Measurements from ENCODE around the gene CCDC127. TPM values are rescaled to one million over a fixed set of nuclear protein-coding genes. Genes with fewer than 3 reads are reported as not detected.
"Not testable (repeated sequence)": the region's sequence is repeated elsewhere in the genome, so short reads cannot be mapped to it uniquely, and the experiment has no call there.

The CCDC127 gene
- 1.4 TPM for total RNA-seq

- Histone ChIP-seq H3K4me3 (ENCODE audit: low read length) (peak within 1 kb of the TSS; percentile 89), H3K4me1 (ENCODE audit: insufficient read depth, low read length) (peaks cover 26% of the 10 kb centered on the region)
Measured at GRCh38 chr5:217494-218456, at the start of gene CCDC127, which contains the start of gene SDHA. CCDC127 (minus strand) TSS chr5:218153; CDS start chr5:216849, 1,304 bp downstream. SDHA (plus strand) TSS chr5:218320; CDS start chr5:218356, 36 bp downstream.

GRCh38 chr5:267716-268115, 49.8 kb upstream of the CCDC127 start:
- H3K9me3 ChIP-seq (ENCODE audit: low read depth, low read length) = no peaks in the 10 kb centered on the region
- no peaks in the 10 kb centered on the region for H3K27me3 ChIP-seq (ENCODE audit: insufficient read depth, low read length)
- peaks cover 9% of the 10 kb centered on the region for H3K4me1 ChIP-seq (ENCODE audit: insufficient read depth, low read length)
- no peak overlapping the region for H3K4me3 ChIP-seq (ENCODE audit: low read length)

More at GRCh38 chr5:217494-218456, at the start of gene CCDC127, which contains the start of gene SDHA:
- H3K27me3 ChIP-seq (ENCODE audit: insufficient read depth, low read length); H3K9me3 ChIP-seq (ENCODE audit: low read depth, low read length): not testable (repeated sequence)

GRCh38 chr5:266311-267026, 48.5 kb upstream of the CCDC127 start:
- not testable (repeated sequence) for H3K27me3 ChIP-seq (ENCODE audit: insufficient read depth, low read length); H3K9me3 ChIP-seq (ENCODE audit: low read depth, low read length); H3K4me1 ChIP-seq (ENCODE audit: insufficient read depth, low read length); H3K4me3 ChIP-seq (ENCODE audit: low read length)

GRCh38 chr5:264338-264737, 46.4 kb upstream of the CCDC127 start:
- Histone ChIP-seq H3K4me1 (ENCODE audit: insufficient read depth, low read length) (no peaks in the 10 kb centered on the region), H3K4me3 (ENCODE audit: low read length) (no peak overlapping the region), H3K27me3 (ENCODE audit: insufficient read depth, low read length) (no peaks in the 10 kb centered on the region), H3K9me3 (ENCODE audit: low read depth, low read length) (no peaks in the 10 kb centered on the region)

- H3K9me3 ChIP-seq (ENCODE audit: low read depth, low read length); H3K27me3 ChIP-seq (ENCODE audit: insufficient read depth, low read length); H3K4me3 ChIP-seq (ENCODE audit: low read length); H3K4me1 ChIP-seq (ENCODE audit: insufficient read depth, low read length): not testable (repeated sequence)
Measured at GRCh38 chr5:263275-263974, 45.5 kb upstream of the CCDC127 start.

GRCh38 chr5:257148-257547, 39.2 kb upstream of the CCDC127 start:
- no peaks in the 10 kb centered on the region for H3K27me3 ChIP-seq (ENCODE audit: insufficient read depth, low read length)
- no peaks in the 10 kb centered on the region for H3K9me3 ChIP-seq (ENCODE audit: low read depth, low read length)
- no peak overlapping the region for H3K4me3 ChIP-seq (ENCODE audit: low read length)
- H3K4me1 ChIP-seq (ENCODE audit: insufficient read depth, low read length) = no peaks in the 10 kb centered on the region

- H3K4me1 ChIP-seq (ENCODE audit: insufficient read depth, low read length); H3K27me3 ChIP-seq (ENCODE audit: insufficient read depth, low read length); H3K9me3 ChIP-seq (ENCODE audit: low read depth, low read length); H3K4me3 ChIP-seq (ENCODE audit: low read length): not testable (repeated sequence)
Measured at GRCh38 chr5:256347-256746, 38.4 kb upstream of the CCDC127 start.

GRCh38 chr5:255116-255515, 37.2 kb upstream of the CCDC127 start:
- H3K9me3 ChIP-seq (ENCODE audit: low read depth, low read length); H3K4me3 ChIP-seq (ENCODE audit: low read length); H3K4me1 ChIP-seq (ENCODE audit: insufficient read depth, low read length); H3K27me3 ChIP-seq (ENCODE audit: insufficient read depth, low read length): not testable (repeated sequence)

- not testable (repeated sequence) for H3K27me3 ChIP-seq (ENCODE audit: insufficient read depth, low read length); H3K4me3 ChIP-seq (ENCODE audit: low read length); H3K9me3 ChIP-seq (ENCODE audit: low read depth, low read length); H3K4me1 ChIP-seq (ENCODE audit: insufficient read depth, low read length)
Measured at GRCh38 chr5:254322-254721, 36.4 kb upstream of the CCDC127 start.

- Histone ChIP-seq H3K9me3 (ENCODE audit: low read depth, low read length) (no peaks in the 10 kb centered on the region), H3K4me1 (ENCODE audit: insufficient read depth, low read length) (no peaks in the 10 kb centered on the region), H3K27me3 (ENCODE audit: insufficient read depth, low read length) (no peaks in the 10 kb centered on the region), H3K4me3 (ENCODE audit: low read length) (no peak overlapping the region)
Measured at GRCh38 chr5:252546-252945, 34.6 kb upstream of the CCDC127 start.

GRCh38 chr5:251975-252374, 34.0 kb upstream of the CCDC127 start:
- not testable (repeated sequence) for H3K27me3 ChIP-seq (ENCODE audit: insufficient read depth, low read length); H3K4me1 ChIP-seq (ENCODE audit: insufficient read depth, low read length); H3K9me3 ChIP-seq (ENCODE audit: low read depth, low read length); H3K4me3 ChIP-seq (ENCODE audit: low read length)

GRCh38 chr5:251538-251937, 33.6 kb upstream of the CCDC127 start:
- H3K4me3 ChIP-seq (ENCODE audit: low read length); H3K27me3 ChIP-seq (ENCODE audit: insufficient read depth, low read length); H3K4me1 ChIP-seq (ENCODE audit: insufficient read depth, low read length); H3K9me3 ChIP-seq (ENCODE audit: low read depth, low read length): not testable (repeated sequence)

GRCh38 chr5:251016-251415, 33.1 kb upstream of the CCDC127 start:
- H3K4me3 ChIP-seq (ENCODE audit: low read length); H3K27me3 ChIP-seq (ENCODE audit: insufficient read depth, low read length); H3K4me1 ChIP-seq (ENCODE audit: insufficient read depth, low read length); H3K9me3 ChIP-seq (ENCODE audit: low read depth, low read length): not testable (repeated sequence)

- not testable (repeated sequence) for H3K9me3 ChIP-seq (ENCODE audit: low read depth, low read length); H3K4me3 ChIP-seq (ENCODE audit: low read length); H3K4me1 ChIP-seq (ENCODE audit: insufficient read depth, low read length); H3K27me3 ChIP-seq (ENCODE audit: insufficient read depth, low read length)
Measured at GRCh38 chr5:250396-250795, 32.4 kb upstream of the CCDC127 start.

- H3K9me3 ChIP-seq (ENCODE audit: low read depth, low read length); H3K4me3 ChIP-seq (ENCODE audit: low read length); H3K27me3 ChIP-seq (ENCODE audit: insufficient read depth, low read length); H3K4me1 ChIP-seq (ENCODE audit: insufficient read depth, low read length): not testable (repeated sequence)
Measured at GRCh38 chr5:245717-246116, 27.8 kb upstream of the CCDC127 start.
